ENCODE measurements around the gene SLC2A9.
"Not testable (repeated sequence)": the region's sequence is repeated elsewhere in the genome, so short reads cannot be mapped to it uniquely, and the experiment has no call there.

SLC2A9 gene

DNA sequence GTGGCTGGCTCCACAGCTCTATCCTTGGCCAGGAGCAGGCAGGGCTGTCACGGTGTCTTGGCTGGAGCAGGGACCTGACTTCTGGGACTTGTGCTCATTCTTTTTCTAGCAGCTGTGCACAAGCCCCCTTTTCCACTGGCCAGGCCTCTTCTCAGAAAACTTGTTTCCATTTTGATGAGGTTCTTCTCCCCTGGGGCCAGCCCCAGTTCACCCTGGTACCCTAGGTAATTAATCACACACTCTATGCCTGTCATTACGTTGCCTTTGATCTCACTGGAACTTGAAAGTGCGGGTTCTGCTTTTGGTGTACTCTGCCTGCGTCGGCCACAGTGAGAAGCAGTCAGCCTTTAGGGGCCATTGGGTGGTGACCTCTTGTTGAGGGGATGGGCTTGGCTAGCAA, 213.2 kb downstream of the SLC2A9 start:
- no peak for TF ChIP-seq CTCF (IDR thresholded peaks at IDR 0.05; ENCODE audit: control extremely low read depth, extremely low read depth, low read depth, missing control alignments)
- ChIA-PET POLR2A (no interaction called here), CTCF (interaction anchor here (0.7 kb wide), 1 partner anchor 13 kb away, joined by 3 read pairs; no protein-coding TSS in a partner anchor)
- no peak for DNase-seq (ENCODE audit: extremely low spot score)

GRCh38 chr4:9804918-9805317, 216.4 kb downstream of the SLC2A9 start:
- TF ChIP-seq CTCF (IDR thresholded peaks at IDR 0.05; ENCODE audit: control extremely low read depth, extremely low read depth, low read depth, missing control alignments): no peak
- ChIA-PET CTCF (interaction anchor here (0.6 kb wide), 1 partner anchor 211 kb away, joined by 3 read pairs; no protein-coding TSS in a partner anchor), POLR2A (no interaction called here)
- no peak for DNase-seq (ENCODE audit: extremely low spot score)

GRCh38 chr4:9800848-9801247, 220.4 kb downstream of the SLC2A9 start:
- TF ChIP-seq CTCF (IDR thresholded peaks at IDR 0.05; ENCODE audit: control extremely low read depth, extremely low read depth, low read depth, missing control alignments): no peak
- ChIA-PET CTCF (interaction anchor here (0.8 to 4.6 kb wide), 3 partner anchors 58 to 218 kb away, joined by 3 to 18 read pairs (median 3); no protein-coding TSS in a partner anchor), POLR2A (no interaction called here)
- no peak for DNase-seq (ENCODE audit: extremely low spot score)

DNA sequence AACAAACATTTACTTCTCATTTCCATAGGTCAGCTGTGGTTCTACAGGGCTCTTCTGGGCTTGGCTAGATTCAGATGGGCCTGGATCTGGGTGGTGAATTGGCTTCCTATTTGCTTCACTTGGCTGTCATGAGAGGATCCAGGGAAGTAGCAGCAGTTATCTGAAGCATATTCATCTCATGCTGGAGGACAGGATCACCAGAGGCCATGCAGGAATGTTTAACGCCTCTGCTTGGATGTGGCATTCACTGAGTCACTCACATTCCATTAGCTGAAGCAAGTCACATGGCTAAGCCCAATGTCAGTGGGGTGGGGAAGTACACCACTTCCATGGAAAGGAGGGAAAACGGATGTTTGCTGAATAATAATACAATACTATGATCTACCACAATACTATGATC, 224.7 kb downstream of the SLC2A9 start:
- POLR2A ChIA-PET; DNase-seq (ENCODE audit: extremely low spot score); CTCF ChIA-PET: not testable (repeated sequence)

DNA sequence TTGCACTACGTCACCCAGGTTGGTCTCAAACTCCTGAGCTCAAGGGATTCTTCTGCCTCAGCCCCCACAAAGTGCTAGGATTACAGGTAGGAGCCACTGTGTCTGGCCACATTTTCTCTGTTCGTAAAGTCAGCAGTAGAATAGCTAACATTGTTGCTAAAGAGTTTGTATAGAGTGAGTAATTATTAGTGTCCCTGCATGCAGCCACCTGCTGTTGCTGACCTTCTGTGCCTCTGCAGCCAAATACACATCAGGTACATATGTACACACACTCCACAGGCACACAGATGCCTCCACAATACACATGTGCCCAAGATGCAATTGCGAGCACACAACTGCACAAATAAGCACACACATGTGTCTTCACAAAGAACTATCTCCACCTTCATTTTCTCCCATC, 228.9 kb downstream of the SLC2A9 start:
- ChIA-PET CTCF (no interaction called here), POLR2A (no interaction called here)
- DNase-seq (ENCODE audit: extremely low spot score): no peak
- no peak for TF ChIP-seq CTCF (IDR thresholded peaks at IDR 0.05; ENCODE audit: control extremely low read depth, extremely low read depth, low read depth, missing control alignments)

DNA sequence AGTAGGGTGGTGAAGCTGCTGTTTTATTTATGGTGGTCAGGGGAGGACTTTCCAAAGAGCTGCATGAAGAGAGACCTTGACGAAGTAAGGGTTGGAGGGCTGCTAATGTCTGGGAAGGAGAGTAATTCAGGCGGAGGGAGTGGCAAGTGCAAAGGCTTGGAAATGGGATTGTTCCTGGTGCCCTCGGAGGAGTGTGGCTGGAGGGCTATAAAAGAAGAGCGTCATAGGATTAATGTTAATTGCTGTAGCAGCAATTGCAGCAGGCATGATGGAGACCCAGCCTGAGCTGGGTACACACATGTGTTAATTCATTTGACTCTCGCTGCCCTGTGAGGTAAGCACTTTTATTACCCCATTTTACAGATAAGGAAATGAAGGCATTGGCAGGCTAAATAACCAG, 235.4 kb downstream of the SLC2A9 start:
- DNase-seq (ENCODE audit: extremely low spot score); POLR2A ChIA-PET: not testable (repeated sequence)
- CTCF ChIA-PET: interaction anchor here (1.0 kb wide), 1 partner anchor 228 kb away, joined by 3 read pairs; no protein-coding TSS in a partner anchor

GRCh38 chr4:9782136-9782436, 239.2 kb downstream of the SLC2A9 start:
- POLR2A ChIA-PET: no interaction called here

More at GRCh38 chr4:9782136-9782436, 239.2 kb downstream of the SLC2A9 start:
- DNase-seq (ENCODE audit: extremely low spot score): no peak
- CTCF ChIA-PET: no interaction called here
- no peak for TF ChIP-seq CTCF (IDR thresholded peaks at IDR 0.05; ENCODE audit: control extremely low read depth, extremely low read depth, low read depth, missing control alignments)
